Putamen (tissue), 1 donor: ENCODE measurements around the gene FOXN4.
A peak's percentile ranks its signal among the peaks of the same experiment; 100 is the strongest.

ENCODE experiments used
- DNase-seq: peaks from one replicate; pipeline ENCODE4 v3.0.0-alpha.2; 2016; ENCODE audit warnings: low spot score

Gene FOXN4

DNA sequence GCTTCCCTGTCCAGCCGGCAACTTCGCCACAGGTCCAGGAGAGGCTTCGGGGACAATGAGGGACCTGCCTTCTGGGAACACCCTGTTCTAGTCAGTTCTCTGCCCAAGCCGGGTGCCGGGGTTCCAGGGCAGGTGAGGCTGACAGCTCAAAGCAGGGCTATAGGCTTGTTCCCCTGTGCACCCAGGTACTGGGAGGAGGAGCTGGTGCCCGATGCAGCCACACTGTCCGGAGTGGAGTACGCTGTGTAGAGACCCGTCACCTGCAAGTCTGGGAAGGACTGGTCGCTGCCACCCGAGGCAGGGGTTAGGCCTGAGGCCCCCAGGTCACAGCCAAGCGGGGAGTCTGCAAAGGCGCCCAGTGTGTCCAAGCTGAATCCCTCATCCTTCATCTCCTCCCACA lies 29.6 kb downstream of the FOXN4 start:
- no peak for DNase-seq

DNA sequence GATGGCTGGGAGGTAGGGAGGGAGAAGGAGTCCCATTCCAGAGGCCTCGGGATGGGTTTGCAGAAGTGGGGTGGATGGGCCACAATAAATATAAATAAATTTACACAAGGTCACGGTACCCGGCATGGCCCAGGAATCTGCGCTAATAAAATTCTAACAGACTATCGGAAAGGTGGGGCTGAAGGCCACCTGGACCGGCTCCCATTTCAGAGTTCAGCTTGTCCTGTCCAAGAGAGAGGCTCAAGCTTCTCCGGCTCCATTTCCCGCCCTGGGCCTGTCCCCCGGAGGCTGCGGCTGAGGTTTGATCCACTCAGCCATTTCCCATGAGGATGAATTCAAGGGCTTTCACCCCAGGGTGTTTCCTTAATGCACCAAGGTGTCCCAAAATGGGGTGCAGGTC lies 30.2 kb downstream of the FOXN4 start:
- no peak for DNase-seq

DNA sequence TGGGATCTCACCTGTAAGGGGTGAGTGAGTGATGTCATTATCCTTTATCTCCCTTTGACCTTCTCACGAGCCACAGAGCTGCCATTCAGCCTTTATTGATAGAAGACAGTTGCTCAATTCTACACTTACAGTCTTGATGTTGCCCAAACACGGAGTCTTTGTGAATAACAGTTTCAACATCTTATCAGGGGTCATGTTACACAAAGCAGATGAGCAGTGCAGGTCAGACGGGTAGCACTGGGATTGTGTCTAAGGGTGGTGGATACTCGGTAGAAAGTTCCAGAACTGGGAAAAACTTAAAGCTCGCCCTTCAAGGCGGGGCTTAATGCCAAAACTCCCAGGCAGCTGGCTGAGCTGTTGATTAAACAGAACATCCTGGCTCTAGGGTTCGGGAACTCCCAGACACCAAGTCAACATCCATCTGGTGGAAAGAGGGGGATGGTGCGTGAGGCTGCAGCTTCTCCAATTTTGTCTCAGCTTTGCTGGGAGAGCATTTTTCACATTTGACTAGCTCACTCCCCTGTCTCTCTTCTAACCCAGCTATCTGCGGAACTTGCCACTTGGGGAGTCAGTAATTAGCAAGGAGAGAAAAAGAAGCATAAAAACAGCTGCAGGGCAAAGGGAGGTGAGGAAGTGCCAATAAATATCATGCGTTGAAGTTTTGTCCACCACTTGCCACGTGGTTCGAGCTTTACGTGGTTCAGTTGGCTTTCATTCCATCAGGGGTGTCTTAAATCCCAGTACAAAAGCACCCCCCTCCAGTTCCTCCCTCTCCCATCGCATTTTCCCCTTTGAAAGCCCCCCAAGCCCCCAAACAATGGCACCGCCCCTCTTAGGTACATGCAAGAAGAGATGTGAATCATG lies 31.0 kb downstream of the FOXN4 start:
- DNase-seq, result no peak

DNA sequence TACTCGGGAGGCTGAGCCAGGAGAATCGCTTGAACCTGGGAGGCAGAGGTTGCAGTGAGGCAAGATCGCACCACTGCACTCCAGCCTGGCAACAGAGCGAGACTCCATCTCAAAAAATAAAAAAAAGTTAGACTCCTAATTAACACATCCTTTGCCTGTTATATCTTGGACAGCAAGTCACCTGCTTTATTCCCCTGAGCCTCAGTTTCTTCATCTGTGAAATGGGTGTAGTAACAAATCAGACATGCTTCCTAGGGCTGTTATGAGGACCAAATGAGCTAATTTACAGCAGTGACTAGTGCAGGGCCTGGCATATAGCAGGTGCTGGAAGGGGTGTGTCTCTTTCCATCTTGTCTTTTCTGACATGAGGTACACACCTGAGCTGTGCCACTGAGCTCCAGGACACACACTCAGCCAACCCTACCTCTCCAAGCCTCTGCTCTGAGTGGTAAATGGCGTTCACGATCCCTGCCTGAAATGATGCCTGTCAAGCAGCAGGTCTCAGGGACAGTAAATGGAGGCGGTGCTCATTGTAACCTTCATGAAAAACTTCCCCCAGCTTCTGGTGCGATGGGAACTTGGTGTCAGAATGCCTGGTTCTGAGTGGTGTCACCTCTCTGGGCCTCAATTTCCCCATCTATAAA lies 31.7 kb downstream of the FOXN4 start:
- no peak for DNase-seq

- no peak for DNase-seq
These were observed 32.9 kb downstream of the FOXN4 start for GRCh38 chr12:109276160-109276559.

GRCh38 chr12:109275173-109275572 lies 33.9 kb downstream of the FOXN4 start:
- no peak for DNase-seq

DNA sequence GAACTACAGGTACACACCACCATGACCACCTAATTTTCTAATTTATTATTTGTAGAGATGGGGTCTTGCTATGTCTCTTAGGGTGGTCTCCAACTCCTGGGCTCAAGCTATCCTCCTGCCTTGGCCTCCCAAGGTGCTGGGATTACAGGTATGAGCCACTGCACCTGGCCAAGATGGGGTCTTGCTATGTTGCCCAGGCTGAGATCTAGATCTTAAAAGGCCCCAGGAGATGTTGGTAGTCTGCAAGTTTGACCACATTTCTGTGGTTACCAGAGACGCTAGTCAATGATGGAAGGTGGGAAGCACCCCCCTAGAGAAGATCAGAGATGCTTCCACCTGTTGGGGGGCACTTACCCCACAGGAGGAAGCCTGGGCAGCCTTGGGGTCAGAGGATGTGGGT lies 34.7 kb downstream of the FOXN4 start:
- DNase-seq, result no peak

DNA sequence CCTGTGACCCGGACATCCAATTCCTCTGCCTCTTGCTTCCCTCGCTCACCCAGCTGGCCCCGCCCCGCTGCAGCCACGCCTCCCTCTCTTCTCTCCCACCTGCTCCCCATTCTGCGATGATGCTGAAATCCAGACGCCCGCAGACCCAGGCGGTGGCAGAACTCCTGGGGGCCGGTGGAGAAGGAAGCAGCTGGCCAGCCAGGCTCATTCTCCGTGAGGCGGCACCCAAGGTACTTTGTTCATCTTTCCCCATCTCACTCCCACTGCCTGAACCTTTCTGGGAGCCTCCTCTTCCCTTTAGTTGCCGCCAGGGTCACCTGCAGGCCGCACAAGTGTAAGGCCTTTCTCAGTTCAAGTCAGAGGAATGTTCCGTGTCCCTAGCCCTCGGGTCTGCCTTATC lies 35.7 kb downstream of the FOXN4 start:
- no peak for DNase-seq

- no peak for DNase-seq
These were observed 37.7 kb downstream of the FOXN4 start for GRCh38 chr12:109271418-109271817.

GRCh38 chr12:109270494-109270893 lies 38.6 kb downstream of the FOXN4 start:
- no peak for DNase-seq

- DNase-seq, result no peak
These were observed 39.7 kb downstream of the FOXN4 start for GRCh38 chr12:109269428-109269827.

DNA sequence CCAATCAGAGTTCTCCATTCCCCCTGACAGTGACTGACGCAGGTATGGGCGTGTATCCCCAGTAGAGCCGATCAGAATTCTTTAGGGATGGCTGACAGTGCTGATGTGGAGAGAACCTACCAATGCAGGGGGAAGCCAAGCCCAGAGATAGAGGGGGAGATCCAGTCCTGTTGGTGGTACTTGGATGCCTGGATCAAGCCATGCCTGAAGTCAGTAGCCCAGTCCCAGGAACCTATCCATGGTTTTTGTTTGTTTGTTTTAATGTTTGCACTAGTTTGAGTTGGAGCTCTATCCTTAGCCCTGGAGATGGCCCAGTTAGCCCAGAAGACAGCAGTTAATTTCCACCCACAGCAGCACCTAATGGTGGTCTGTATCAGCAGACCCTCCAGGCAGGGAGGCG lies 40.2 kb downstream of the FOXN4 start:
- no peak for DNase-seq

DNA sequence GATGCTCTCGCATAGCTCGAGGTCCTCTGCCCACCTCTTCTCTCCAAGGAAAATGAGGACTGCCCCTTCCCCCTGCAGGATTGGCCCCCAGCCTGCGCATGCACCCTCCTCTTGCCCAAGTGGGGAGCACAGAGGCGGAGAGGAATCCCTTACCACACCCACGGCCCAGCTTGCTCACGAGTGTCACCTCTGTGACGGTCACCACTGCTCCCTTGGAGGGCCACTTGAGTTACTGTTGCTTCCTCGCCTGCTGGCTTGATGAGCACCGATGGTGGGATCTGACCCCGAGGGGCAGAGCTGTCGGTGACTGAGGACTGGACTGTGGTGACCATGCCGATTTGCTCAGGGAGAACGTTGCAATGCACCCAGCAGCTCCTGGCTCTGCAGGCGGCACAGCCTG lies 41.7 kb downstream of the FOXN4 start:
- no peak for DNase-seq

- DNase-seq, result no peak
These were observed 42.8 kb downstream of the FOXN4 start for GRCh38 chr12:109266106-109266879.

DNA sequence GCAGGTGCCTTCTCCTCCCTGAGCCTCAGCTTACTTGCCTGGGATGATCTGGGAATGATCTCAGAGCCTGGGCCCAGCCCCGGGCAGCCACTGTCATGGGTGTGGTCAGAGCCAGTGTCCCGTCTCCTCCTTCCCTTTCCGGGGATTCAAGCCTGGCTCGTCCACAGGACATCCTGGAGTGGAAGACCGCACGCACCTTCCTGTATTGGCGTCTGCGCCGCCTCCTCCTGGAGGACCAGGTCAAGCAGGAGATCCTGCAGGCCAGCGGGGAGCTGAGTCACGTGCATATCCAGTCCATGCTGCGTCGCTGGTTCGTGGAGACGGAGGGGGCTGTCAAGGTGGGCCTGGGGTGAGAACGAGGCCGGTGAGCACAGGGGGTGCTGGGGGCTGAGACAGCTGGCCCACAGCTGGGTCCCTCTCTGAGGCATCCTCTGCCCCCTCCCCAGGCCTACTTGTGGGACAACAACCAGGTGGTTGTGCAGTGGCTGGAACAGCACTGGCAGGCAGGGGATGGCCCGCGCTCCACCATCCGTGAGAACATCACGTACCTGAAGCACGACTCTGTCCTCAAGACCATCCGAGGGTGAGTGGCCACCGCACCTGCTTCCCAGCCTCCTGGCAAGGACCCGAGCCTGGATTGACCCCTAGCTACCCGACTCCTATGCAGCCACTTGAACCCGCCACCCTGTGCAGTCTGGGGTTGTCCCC lies 44.0 kb downstream of the FOXN4 start:
- no peak for DNase-seq

DNA sequence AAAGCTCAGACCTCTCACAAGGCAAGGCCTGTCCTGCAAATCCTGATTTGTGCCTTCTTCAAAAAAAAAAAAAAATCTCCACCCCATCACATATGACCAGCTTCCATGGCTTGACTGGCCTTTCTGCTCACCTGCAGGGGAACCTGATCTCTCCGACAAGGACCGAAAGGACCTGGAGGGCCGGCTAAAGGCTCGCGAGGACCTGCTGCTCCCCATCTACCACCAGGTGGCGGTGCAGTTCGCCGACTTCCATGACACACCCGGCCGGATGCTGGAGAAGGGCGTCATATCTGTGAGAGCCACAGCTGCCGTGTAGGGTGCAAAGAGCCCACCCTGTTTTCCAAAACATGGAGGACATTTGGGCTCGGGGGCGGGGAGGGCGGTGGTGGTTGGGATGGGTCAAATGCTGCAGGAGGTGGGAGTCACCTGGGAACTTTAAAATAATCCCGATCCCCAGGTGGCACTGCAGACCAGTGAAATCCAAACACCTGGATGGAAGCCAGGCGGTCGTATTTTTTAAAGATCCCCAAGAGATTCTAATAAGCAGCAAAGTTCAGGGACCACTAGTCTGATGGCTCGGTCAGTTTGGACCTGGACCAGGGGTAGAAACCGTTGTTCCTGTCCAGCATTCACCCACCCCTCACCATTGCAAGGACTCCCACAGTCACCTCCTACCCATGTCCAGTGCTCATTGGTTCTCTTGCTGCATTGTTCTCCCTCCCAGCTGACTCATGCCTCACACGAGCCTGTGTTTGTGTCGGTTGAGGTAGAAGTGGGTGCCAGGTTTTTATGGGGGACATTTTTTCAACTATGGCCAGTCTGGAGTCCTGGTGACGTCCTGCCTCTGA lies 44.8 kb downstream of the FOXN4 start:
- peak; percentile 37 for DNase-seq

DNA sequence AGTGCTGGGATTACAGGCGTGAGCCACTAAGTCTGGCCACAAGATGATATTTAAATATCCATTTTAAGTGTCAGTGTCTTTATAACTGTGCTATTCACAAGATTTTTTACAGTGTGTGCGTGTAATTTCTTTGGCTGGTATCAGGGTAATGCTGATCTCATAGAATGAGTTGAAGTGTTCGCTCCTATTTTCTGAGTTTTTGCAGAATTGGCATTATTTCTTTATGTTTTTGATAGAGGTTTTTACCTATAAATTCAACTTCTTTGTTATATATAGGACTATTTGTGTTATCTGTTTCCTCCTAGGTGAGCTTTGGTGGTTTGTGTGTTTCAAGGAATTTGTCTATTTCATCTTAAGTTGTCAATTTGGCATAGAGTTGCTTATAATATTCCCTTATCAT lies 45.6 kb downstream of the FOXN4 start:
- no peak for DNase-seq

DNA sequence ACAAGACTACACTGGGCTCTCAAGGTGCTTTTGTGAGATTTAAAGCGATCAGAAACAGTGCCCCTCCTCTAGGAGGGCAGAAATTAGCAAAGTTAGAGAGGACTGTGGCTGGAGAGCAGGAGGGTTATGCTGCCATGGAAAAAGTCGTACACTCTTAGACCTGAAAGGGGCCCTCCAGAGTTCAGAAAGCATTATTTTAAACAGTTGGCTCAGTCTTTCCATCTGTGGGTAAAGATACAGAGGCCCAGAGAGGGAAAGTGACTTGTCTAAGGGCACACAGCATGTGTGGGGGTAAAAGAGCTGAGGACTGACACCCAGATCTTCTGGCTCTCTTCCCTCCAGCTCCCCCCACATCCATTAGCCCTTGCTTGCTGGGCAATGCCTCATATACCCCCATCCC lies 47.1 kb downstream of the FOXN4 start:
- no peak for DNase-seq

- DNase-seq, result no peak
These were observed 48.0 kb downstream of the FOXN4 start for GRCh38 chr12:109261087-109261486.

DNA sequence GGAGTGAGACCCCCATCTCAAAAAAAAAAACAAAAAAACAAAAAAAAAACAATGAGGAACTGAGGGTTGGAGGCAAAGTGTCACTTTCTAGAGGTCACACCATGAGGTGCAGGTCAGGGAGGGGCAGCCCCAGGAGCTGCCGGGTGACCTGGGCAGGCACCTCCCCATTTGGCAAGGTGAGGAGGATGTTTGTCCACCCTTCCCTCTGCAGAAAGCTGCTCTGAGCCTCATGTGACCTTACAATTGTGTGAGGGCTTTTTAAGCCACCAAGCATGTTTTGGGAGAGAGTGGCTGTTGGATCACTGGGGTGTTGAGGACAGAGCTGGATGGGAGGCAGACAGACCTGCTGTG lies 49.6 kb downstream of the FOXN4 start:
- DNase-seq, result no peak
